ENCODE results near the gene CYP4B1. TPM values are rescaled to one million over a fixed set of nuclear protein-coding genes. Genes with fewer than 3 reads are reported as not detected.
A peak's percentile ranks its signal among the peaks of the same experiment; 100 is the strongest.

CYP4B1 gene
- total RNA-seq, 1 donor from 2014 or later: 74.4 TPM

DNA sequence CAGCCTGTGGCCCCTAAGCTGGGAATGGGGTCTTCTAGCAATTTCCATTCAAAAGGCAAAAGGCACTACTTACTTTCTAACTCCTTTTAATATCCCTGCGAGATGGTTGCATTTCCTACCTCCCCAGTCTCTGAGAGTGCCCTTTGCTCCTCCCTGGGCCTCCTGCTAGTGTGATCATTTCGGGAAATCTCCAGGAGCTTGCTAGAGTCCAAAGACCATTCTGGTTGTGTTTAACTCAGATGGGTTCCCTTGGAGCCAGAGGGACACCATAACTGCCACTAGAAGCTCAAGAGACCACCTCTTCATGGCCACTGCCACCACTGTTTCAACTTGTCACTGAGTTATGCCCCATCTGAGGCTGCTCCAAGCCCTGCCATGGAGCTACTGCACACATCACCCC is 34.4 kb upstream of the CYP4B1 start:
- TF ChIP-seq POLR2AphosphoS5 (IDR thresholded peaks at IDR 0.05; ENCODE audit: insufficient read depth in 1 of 2, low read depth in 1 of 2) (no peak), POLR2A (IDR thresholded peaks at IDR 0.05) (no peak)
- TF ChIP-seq, protein P1, sequence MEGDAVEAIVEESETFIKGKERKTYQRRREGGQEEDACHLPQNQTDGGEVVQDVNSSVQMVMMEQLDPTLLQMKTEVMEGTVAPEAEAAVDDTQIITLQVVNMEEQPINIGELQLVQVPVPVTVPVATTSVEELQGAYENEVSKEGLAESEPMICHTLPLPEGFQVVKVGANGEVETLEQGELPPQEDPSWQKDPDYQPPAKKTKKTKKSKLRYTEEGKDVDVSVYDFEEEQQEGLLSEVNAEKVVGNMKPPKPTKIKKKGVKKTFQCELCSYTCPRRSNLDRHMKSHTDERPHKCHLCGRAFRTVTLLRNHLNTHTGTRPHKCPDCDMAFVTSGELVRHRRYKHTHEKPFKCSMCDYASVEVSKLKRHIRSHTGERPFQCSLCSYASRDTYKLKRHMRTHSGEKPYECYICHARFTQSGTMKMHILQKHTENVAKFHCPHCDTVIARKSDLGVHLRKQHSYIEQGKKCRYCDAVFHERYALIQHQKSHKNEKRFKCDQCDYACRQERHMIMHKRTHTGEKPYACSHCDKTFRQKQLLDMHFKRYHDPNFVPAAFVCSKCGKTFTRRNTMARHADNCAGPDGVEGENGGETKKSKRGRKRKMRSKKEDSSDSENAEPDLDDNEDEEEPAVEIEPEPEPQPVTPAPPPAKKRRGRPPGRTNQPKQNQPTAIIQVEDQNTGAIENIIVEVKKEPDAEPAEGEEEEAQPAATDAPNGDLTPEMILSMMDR (IDR thresholded peaks at IDR 0.05): no peak
- Histone ChIP-seq H3K9me3 (no peaks in the 10 kb centered on the region), H3K4me3 (no peak overlapping the region), H3K4me1 (no peaks in the 10 kb centered on the region), H3K27ac (no peak overlapping the region), H3K36me3 (no peaks in the 10 kb centered on the region), H3K27me3 (no peaks in the 10 kb centered on the region)
- intact Hi-C loops (cut with DNase I): no loop called here
- DNase-seq (ENCODE audit: extremely low spot score in 2 of 2): peak in 1 of 2 donors; percentile 60

DNA sequence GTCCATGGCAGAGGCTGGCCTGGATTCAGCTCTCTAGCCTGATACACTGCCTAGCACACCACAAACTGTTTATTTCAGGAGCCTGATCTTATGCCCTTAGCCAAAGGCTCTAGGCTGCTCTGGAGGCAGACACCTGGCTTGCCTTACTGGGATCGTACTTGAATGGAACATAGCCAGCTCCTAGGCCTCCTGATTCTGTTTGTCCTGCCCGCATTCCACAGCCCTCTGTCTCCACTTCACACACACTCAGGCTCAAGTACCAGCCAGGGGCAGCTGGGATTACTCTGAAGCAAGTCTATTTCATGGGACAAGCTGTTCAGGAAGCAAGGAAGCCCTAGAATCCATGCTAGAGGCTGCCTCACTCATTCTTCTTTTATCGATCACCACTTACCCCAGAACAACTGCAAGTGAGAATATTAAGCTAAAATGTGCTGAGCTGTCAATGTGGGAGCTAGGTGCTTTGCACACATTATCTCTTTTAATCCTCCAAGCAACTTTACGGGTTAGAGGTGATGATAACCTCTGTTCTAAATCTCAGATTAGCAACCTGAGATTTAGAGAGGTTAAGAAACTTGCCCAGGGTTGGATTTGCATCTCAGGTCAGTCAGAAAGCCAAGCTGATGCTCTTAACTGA is 31.1 kb upstream of the CYP4B1 start:
- DNase-seq (ENCODE audit: extremely low spot score in 2 of 2): peak in 1 of 2 donors; percentile 49
- Histone ChIP-seq H3K9me3 (no peaks in the 10 kb centered on the region), H3K27ac (no peak overlapping the region), H3K4me1 (no peaks in the 10 kb centered on the region), H3K36me3 (no peaks in the 10 kb centered on the region), H3K27me3 (no peaks in the 10 kb centered on the region), H3K4me3 (no peak overlapping the region)
- intact Hi-C loops (cut with DNase I): no loop called here
- TF ChIP-seq POLR2AphosphoS5 (IDR thresholded peaks at IDR 0.05; ENCODE audit: insufficient read depth in 1 of 2, low read depth in 1 of 2): no peak
- TF ChIP-seq POLR2A (IDR thresholded peaks at IDR 0.05): no peak
- TF ChIP-seq, protein P1 (IDR thresholded peaks at IDR 0.05): no peak

DNA sequence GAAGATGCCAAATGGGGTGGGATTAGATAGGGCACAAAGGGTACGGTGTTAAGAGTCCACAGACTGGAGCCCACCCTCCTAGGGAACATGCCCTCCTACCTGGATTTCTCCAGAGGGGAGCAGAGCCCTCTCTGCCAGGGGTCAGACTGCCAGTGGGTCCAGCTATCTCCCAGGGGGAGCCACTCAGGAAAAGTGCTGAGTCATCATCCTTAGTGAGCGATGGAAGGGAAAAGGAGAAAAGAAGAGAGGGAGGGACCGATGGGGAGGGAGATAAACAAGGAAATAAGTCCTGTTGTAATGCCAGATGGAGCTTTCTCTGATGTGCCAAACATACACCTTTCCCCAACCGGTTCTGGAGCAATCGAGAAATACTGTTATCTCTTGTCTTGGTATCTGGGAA is 30.4 kb upstream of the CYP4B1 start:
- peak in 1 of 2 donors; percentile 25 for DNase-seq (ENCODE audit: extremely low spot score in 2 of 2)
- Histone ChIP-seq H3K36me3 (no peaks in the 10 kb centered on the region), H3K4me1 (no peaks in the 10 kb centered on the region), H3K9me3 (no peaks in the 10 kb centered on the region), H3K27ac (no peak overlapping the region), H3K4me3 (no peak overlapping the region), H3K27me3 (no peaks in the 10 kb centered on the region)
- TF ChIP-seq, protein P1 (IDR thresholded peaks at IDR 0.05): no peak
- TF ChIP-seq POLR2A (IDR thresholded peaks at IDR 0.05): no peak
- no peak for TF ChIP-seq POLR2AphosphoS5 (IDR thresholded peaks at IDR 0.05; ENCODE audit: insufficient read depth in 1 of 2, low read depth in 1 of 2)
- intact Hi-C loops (cut with DNase I): no loop called here

DNA sequence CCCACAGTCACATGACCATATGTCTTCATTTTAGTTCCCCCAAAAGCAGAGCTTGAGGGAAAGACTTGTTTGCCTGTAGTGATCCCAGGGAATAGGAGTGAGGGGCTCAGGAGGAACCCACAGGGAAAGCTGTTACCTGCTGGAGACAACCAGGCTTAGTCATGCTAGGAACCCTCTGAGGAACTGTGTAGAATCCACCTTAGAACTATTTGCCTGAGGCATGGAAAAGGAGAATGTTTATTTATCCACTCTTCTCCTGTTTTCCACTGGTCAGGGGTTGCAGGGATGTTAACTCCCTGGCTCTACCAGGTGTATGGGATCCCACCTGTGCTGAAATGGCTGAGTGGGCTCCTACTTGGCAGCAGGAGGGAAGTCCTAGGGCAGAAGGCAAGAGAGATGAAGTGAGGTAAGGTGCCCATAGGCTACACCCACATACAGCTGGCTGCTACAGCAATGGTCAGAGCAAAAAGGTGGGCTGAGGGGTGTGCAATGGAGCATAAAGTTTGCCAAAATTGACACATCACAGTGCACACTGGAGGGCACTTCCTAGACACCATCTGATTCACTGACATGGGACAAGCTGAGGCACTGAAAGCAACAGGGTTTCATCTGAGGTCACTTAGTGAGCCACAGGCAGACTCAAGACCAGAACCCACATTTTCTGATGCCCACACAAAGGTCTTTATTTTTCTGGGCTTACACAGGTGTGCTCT is 29.7 kb upstream of the CYP4B1 start:
- no peak for TF ChIP-seq POLR2A (IDR thresholded peaks at IDR 0.05)
- no peak for TF ChIP-seq POLR2AphosphoS5 (IDR thresholded peaks at IDR 0.05; ENCODE audit: insufficient read depth in 1 of 2, low read depth in 1 of 2)
- TF ChIP-seq, protein P1 (IDR thresholded peaks at IDR 0.05): no peak
- Histone ChIP-seq H3K4me1 (no peaks in the 10 kb centered on the region), H3K27ac (no peak overlapping the region), H3K36me3 (no peaks in the 10 kb centered on the region), H3K9me3 (no peaks in the 10 kb centered on the region), H3K27me3 (no peaks in the 10 kb centered on the region), H3K4me3 (no peak overlapping the region)
- intact Hi-C loops (cut with DNase I): no loop called here
- peak in 1 of 2 donors; percentile 54 for DNase-seq (ENCODE audit: extremely low spot score in 2 of 2)

DNA sequence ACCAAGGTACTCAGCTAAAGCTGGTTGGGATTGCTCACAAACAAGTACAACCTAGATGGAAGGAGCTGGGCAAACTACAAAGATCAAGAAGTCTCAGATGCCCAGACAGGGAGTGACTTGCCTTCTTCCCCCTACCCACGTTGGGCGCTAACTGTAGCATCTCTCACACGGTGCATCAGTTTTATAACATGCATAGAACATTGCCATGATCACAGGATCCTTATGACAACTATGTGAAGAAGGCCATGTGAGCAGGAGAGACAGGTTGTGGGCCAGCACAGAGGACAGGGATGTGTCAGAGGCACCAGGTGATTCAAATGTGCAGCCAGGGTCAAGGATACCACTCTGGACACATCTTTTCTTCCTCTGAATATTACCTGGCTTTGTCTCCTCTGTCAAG is 28.3 kb upstream of the CYP4B1 start:
- Histone ChIP-seq H3K27me3 (no peaks in the 10 kb centered on the region), H3K27ac (no peak overlapping the region), H3K36me3 (no peaks in the 10 kb centered on the region), H3K4me3 (no peak overlapping the region), H3K9me3 (no peaks in the 10 kb centered on the region), H3K4me1 (no peaks in the 10 kb centered on the region)
- TF ChIP-seq, protein P1 (IDR thresholded peaks at IDR 0.05): no peak
- TF ChIP-seq POLR2AphosphoS5 (IDR thresholded peaks at IDR 0.05; ENCODE audit: insufficient read depth in 1 of 2, low read depth in 1 of 2): no peak
- TF ChIP-seq POLR2A (IDR thresholded peaks at IDR 0.05): no peak
- peak in 1 of 2 donors; percentile 62 for DNase-seq (ENCODE audit: extremely low spot score in 2 of 2)
- intact Hi-C loops (cut with DNase I): no loop called here
